Measurements from ENCODE around the gene CATSPERZ. TPM values are rescaled to one million over a fixed set of nuclear protein-coding genes. Genes with fewer than 3 reads are reported as not detected.

Gene CATSPERZ
- total RNA-seq, 5 donors from 2014 or later (not counting 1 experiment from before 2014, with no cell fraction given), result 0.40 TPM; not detected in 4

DNA sequence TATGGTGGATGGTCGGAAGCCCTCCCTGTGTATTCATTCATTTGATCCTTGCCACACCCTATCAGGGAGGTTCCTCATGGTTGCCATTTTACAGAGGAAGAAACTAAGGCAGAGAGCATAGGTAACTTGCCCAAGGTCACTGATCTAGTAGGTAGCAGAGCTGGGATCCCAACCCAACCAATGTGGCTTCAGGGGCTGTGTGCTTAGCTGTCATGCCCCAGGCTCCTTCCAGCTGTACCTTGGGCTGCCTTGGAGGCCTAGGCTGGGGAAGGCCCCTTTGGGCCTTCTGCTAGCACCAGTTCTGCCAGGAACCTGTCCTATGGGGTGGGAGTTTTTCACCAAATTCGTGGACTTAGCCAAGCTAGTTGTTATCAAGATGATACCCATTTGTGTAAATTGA is 24.3 kb upstream of the CATSPERZ start:
- H3K27me3 Mint-ChIP-seq, result no peaks in the 10 kb centered on the region
- no peaks in the 10 kb centered on the region for H3K27me3 ChIP-seq (replicated peaks in 1 of 2; ENCODE audit: control insufficient read depth in 2 of 2, extremely low read depth in 1 of 2, insufficient read depth in 2 of 2, low read length in 1 of 2)
- H3K27ac ChIP-seq (ENCODE audit: low read length), result no peak overlapping the region
- DNase-seq (no peak), ATAC-seq (replicated peaks in 1 of 4) (no peak)
- no CpG with 5 or more reads among the region's 2 CpGs for WGBS (ENCODE audit: insufficient coverage)
- no peaks in the 10 kb centered on the region for H3K9me3 Mint-ChIP-seq
- H3K27ac Mint-ChIP-seq, result no peak overlapping the region
- H3K36me3 Mint-ChIP-seq, result peaks cover 6% of the 10 kb centered on the region
- no peak overlapping the region for H3K4me3 Mint-ChIP-seq
- POLR2A ChIA-PET, result no interaction called here
- H3K36me3 ChIP-seq (ENCODE audit: control insufficient read depth in 2 of 2, extremely low read depth in 1 of 2, insufficient read depth in 1 of 2, low read length in 1 of 2), result peaks cover 6 to 18% of the 10 kb centered on the region in 2 donors
- H3K4me1 ChIP-seq (ENCODE audit: control insufficient read depth in 1 of 2, extremely low read depth in 1 of 2, insufficient read depth in 2 of 2, low read length in 2 of 2), result peaks cover 0 to 13% of the 10 kb centered on the region in 2 experiments
- CTCF ChIA-PET, result no interaction called here
- no peaks in the 10 kb centered on the region for H3K9me3 ChIP-seq
- H3K4me3 ChIP-seq (ENCODE audit: control insufficient read depth in 1 of 2, extremely low read depth in 1 of 2, low read length in 1 of 2), result no peak overlapping the region
- peaks cover 4 to 6% (median 5%) of the 10 kb centered on the region in 3 donors for H3K4me1 Mint-ChIP-seq

DNA sequence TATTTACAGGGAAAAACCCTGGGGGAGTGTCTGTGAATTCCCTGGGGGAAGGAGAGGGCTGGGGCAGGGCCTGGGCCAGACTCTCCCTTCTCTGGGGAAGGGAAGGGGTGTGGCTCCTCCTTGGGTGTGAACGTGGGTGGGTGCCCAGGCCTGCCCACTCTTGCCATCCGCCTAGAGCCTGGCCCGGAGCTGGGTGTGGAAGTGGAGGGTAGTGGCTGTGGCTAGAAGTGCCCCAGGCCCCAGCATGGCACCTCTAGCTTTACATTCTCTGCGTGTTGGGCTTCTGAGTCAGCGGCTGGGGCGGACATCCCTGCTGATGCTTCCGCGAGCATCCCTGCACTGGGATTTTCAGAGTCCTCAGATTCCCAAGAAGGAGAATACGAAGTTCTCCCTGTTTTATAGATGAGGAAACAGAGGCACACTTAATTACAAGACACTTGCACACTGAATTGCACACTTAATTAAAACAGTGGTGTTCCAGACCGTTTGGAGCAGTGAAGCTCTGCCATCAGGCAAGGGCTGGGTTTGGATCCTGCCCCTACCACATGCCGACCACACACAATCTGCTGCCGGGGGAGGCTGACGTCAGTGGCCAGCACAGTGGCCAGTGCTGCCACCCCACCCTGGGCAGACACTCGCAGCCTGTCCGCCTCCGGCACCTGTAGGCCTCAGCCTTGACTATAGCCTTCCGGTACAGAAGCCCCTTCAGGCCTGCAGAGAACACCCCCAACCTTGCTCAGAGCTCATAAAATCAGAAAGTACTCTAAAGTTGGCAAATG is 23.3 kb upstream of the CATSPERZ start:
- Mint-ChIP-seq H3K4me3 (no peak overlapping the region), H3K4me1 (peaks cover 2 to 8% (median 6%) of the 10 kb centered on the region in 3 donors), H3K9me3 (no peaks in the 10 kb centered on the region), H3K27ac (no peak overlapping the region), H3K36me3 (peaks cover 11% of the 10 kb centered on the region), H3K27me3 (no peaks in the 10 kb centered on the region)
- ATAC-seq (replicated peaks in 1 of 4) (no peak), DNase-seq (no peak)
- ChIA-PET POLR2A (no interaction called here), CTCF (interaction anchor here in 1 of 2 donors (0.6 kb wide), 1 partner anchor 129 kb away, joined by 3 read pairs; no protein-coding TSS in a partner anchor)
- 95% methylated on average over 16 of the region's 17 CpGs for WGBS (ENCODE audit: insufficient coverage)
- Histone ChIP-seq H3K4me3 (ENCODE audit: control insufficient read depth in 1 of 2, extremely low read depth in 1 of 2, low read length in 1 of 2) (no peak overlapping the region), H3K9me3 (no peaks in the 10 kb centered on the region), H3K4me1 (ENCODE audit: control insufficient read depth in 1 of 2, extremely low read depth in 1 of 2, insufficient read depth in 2 of 2, low read length in 2 of 2) (peaks cover 0 to 7% of the 10 kb centered on the region in 2 experiments), H3K36me3 (ENCODE audit: control insufficient read depth in 2 of 2, extremely low read depth in 1 of 2, insufficient read depth in 1 of 2, low read length in 1 of 2) (peaks cover 6 to 18% of the 10 kb centered on the region in 2 donors), H3K27me3 (replicated peaks in 1 of 2; ENCODE audit: control insufficient read depth in 2 of 2, extremely low read depth in 1 of 2, insufficient read depth in 2 of 2, low read length in 1 of 2) (no peaks in the 10 kb centered on the region), H3K27ac (ENCODE audit: low read length) (no peak overlapping the region)

DNA sequence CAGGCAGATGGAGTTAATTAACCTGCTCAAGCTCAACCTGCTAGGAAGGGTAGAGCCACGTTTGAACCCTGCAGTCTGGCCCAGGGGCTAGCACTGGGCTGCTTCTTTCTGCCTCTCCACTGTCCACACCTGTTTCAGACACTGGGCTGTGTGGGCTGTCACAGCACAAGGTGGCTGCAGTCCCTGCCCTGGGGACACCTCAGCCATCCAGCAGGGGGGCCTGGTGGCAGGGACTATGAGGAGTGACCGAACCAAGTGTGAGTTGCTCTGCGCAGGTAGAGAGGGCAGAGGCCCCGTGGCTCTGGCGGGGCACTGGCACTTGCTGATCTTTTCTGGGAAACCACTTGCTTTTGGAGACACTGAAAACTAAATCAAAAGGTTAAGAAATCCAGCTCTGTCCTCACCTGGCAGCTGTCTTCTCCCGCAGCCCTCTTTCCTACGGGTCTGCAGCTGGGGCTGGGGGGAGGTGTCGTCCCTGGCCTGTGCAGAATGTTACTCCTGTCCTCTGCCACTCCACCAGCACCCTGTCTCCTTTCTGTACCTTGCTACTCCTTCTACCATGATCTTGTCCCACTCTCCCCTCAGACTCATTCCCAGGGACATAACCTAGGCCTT is 21.5 kb upstream of the CATSPERZ start:
- no peak for ATAC-seq (replicated peaks in 1 of 4)
- Histone ChIP-seq H3K4me3 (ENCODE audit: control insufficient read depth in 1 of 2, extremely low read depth in 1 of 2, low read length in 1 of 2) (no peak overlapping the region), H3K27me3 (replicated peaks in 1 of 2; ENCODE audit: control insufficient read depth in 2 of 2, extremely low read depth in 1 of 2, insufficient read depth in 2 of 2, low read length in 1 of 2) (no peaks in the 10 kb centered on the region), H3K9me3 (no peaks in the 10 kb centered on the region), H3K27ac (ENCODE audit: low read length) (no peak overlapping the region), H3K36me3 (ENCODE audit: control insufficient read depth in 2 of 2, extremely low read depth in 1 of 2, insufficient read depth in 1 of 2, low read length in 1 of 2) (peaks cover 2 to 25% of the 10 kb centered on the region in 2 donors), H3K4me1 (ENCODE audit: control insufficient read depth in 1 of 2, extremely low read depth in 1 of 2, insufficient read depth in 2 of 2, low read length in 2 of 2) (peaks cover 0 to 12% of the 10 kb centered on the region in 2 experiments)
- Mint-ChIP-seq H3K4me3 (no peak overlapping the region), H3K36me3 (peaks cover 11% of the 10 kb centered on the region), H3K9me3 (no peaks in the 10 kb centered on the region), H3K27me3 (no peaks in the 10 kb centered on the region), H3K27ac (no peak overlapping the region), H3K4me1 (peaks cover 10 to 14% (median 13%) of the 10 kb centered on the region in 3 donors)
- WGBS (ENCODE audit: insufficient coverage), result 87% methylated on average over 4 of the region's 8 CpGs
- DNase-seq, result no peak
- ChIA-PET POLR2A (no interaction called here), CTCF (interaction anchor here (0.7 to 0.9 kb wide), 2 partner anchors 69 to 93 kb away, joined by 4 read pairs; partner anchors contain the start of gene STIP1 (in 1 of the 2))

DNA sequence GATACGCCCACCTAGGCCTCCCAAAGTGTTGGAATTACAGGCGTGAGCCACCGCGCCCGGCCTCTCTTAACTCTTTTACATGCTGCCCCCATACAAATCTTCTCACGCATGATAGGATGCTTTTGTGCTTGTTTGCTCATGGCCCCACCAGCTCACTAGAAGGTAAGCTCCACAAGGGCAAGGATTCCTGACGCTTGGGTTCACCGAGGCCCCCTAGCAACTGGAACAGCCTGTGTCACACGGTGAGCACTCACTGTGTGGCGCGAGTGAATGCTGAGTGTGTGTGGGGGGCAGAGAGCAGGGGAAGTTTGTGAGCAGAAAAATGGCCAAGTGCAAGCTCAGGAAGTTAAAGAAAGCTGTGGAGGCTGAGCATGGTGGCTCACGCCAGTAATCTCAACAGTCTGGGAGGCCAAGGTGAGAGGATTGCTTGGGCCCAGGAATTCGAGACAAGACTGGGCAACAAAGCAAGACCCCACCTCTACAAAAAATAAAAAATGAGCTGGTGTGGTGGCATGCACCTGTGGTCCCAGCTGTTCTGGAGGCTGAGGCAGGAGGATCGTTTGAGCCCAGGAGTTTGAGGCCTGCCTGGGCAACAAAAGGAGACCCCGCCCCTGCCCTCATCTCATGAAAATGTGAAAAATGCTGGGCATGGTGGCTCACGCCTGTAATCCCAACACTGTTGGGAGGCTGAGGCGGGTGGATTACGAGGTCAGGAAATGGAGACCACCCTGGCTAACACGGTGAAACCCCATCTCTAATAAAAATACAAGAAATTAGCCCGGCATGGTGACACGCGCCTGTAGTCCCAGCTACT is 18.0 kb upstream of the CATSPERZ start:
- CTCF ChIA-PET, result interaction anchor here (0.9 to 1.5 kb wide), 2 partner anchors 10 to 19 kb away, joined by 4 read pairs; no protein-coding TSS in a partner anchor
- H3K4me3 ChIP-seq (ENCODE audit: control insufficient read depth in 1 of 2, extremely low read depth in 1 of 2, low read length in 1 of 2), result no peak overlapping the region
- no peak overlapping the region for H3K27ac ChIP-seq (ENCODE audit: low read length)
- POLR2A ChIA-PET, result no interaction called here
- H3K36me3 ChIP-seq (ENCODE audit: control insufficient read depth in 2 of 2, extremely low read depth in 1 of 2, insufficient read depth in 1 of 2, low read length in 1 of 2), result peaks cover under 1 to 14% of the 10 kb centered on the region in 2 donors
- WGBS (ENCODE audit: insufficient coverage), result 100% methylated on average over 4 of the region's 22 CpGs
- H3K4me1 ChIP-seq (ENCODE audit: control insufficient read depth in 1 of 2, extremely low read depth in 1 of 2, insufficient read depth in 2 of 2, low read length in 2 of 2), result peaks cover 4 to 37% of the 10 kb centered on the region in 2 experiments
- Mint-ChIP-seq H3K27ac (no peak overlapping the region), H3K4me3 (no peak overlapping the region), H3K4me1 (peaks cover 19 to 27% (median 25%) of the 10 kb centered on the region in 3 donors), H3K27me3 (no peaks in the 10 kb centered on the region), H3K9me3 (no peaks in the 10 kb centered on the region), H3K36me3 (peaks cover 11% of the 10 kb centered on the region)
- ATAC-seq (replicated peaks in 1 of 4), result no peak
- no peaks in the 10 kb centered on the region for H3K9me3 ChIP-seq
- no peaks in the 10 kb centered on the region for H3K27me3 ChIP-seq (replicated peaks in 1 of 2; ENCODE audit: control insufficient read depth in 2 of 2, extremely low read depth in 1 of 2, insufficient read depth in 2 of 2, low read length in 1 of 2)
- no peak for DNase-seq

DNA sequence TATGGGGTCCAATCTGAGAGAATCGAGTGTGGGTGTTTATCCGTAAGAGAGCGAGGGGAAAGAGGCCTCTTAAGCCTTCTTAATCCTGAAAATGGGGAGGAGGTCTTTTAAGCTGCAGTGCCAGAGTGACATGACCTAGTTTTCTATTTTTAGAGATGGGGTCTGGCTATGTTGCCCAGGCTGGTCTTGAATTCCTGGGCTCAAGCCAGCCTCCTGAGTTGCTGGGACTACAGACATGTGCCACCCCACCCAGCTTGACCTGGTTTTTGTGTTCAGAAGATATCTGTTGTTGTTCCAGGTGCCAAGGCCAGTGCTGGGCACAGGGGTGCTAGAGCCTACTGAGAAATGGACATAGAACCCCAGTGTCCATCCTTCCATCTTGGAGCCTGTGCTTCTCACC is 17.1 kb upstream of the CATSPERZ start:
- ChIA-PET CTCF (interaction anchor here (0.5 to 3.7 kb wide), 4 partner anchors 11 to 34 kb away, joined by 4 to 16 read pairs (median 4); no protein-coding TSS in a partner anchor), POLR2A (interaction anchor here (0.5 to 1.3 kb wide), 4 partner anchors 11 to 106 kb away, joined by 3 to 6 read pairs (median 4); no protein-coding TSS in a partner anchor)
- H3K27ac ChIP-seq (ENCODE audit: low read length), result no peak overlapping the region
- WGBS (ENCODE audit: insufficient coverage), result 96% methylated on average over 3 of the region's 3 CpGs
- H3K27me3 Mint-ChIP-seq, result no peaks in the 10 kb centered on the region
- no peak overlapping the region for H3K27ac Mint-ChIP-seq
- ATAC-seq (replicated peaks in 1 of 4) (no peak), DNase-seq (no peak)
- peaks cover 0 to 12% of the 10 kb centered on the region in 2 donors for H3K36me3 ChIP-seq (ENCODE audit: control insufficient read depth in 2 of 2, extremely low read depth in 1 of 2, insufficient read depth in 1 of 2, low read length in 1 of 2)
- H3K4me3 ChIP-seq (ENCODE audit: control insufficient read depth in 1 of 2, extremely low read depth in 1 of 2, low read length in 1 of 2), result no peak overlapping the region
- H3K36me3 Mint-ChIP-seq, result peaks cover 11% of the 10 kb centered on the region
- no peaks in the 10 kb centered on the region for H3K9me3 Mint-ChIP-seq
- H3K4me1 ChIP-seq (ENCODE audit: control insufficient read depth in 1 of 2, extremely low read depth in 1 of 2, insufficient read depth in 2 of 2, low read length in 2 of 2), result peaks cover 4 to 37% of the 10 kb centered on the region in 2 experiments
- peak overlapping the region; percentile 34 to 86 (median 84) for H3K4me3 Mint-ChIP-seq
- H3K9me3 ChIP-seq, result no peaks in the 10 kb centered on the region
- no peaks in the 10 kb centered on the region for H3K27me3 ChIP-seq (replicated peaks in 1 of 2; ENCODE audit: control insufficient read depth in 2 of 2, extremely low read depth in 1 of 2, insufficient read depth in 2 of 2, low read length in 1 of 2)
- H3K4me1 Mint-ChIP-seq, result peaks cover 19 to 27% (median 25%) of the 10 kb centered on the region in 3 donors
